Sigmoid colon (tissue), 7 donors: ENCODE data around the gene ELOB. TPM values are rescaled to one million over a fixed set of nuclear protein-coding genes. Genes with fewer than 3 reads are reported as not detected.

Experiments used
- DNase-seq: peaks from one replicate; pipeline ENCODE4 v3.0.0-alpha.2; 2019
- H3K27ac ChIP-seq, 4 donors: fragments of 200-600 bp; sonication (generic); one replicate each; pipeline ENCODE4 v1.5.1; 2016 to 2019; ENCODE audit warnings: mild to moderate bottlenecking in 1 of 4
- H3K27me3 ChIP-seq, 3 donors: fragments of 200-600 bp; sonication (generic); one replicate each; pipeline ENCODE4 v1.5.1; 2019; ENCODE audit warnings: mild to moderate bottlenecking in 1 of 3
- H3K36me3 ChIP-seq, 4 donors: fragments of 200-600 bp; sonication (generic); one replicate each; pipeline ENCODE4 v1.5.1; 2016 to 2019
- H3K4me1 ChIP-seq, 4 donors: fragments of 200-600 bp; sonication (generic); one replicate each; pipeline ENCODE4 v1.5.1; 2017 to 2019
- H3K4me3 ChIP-seq, 4 donors: fragments of 200-600 bp; sonication (generic); one replicate each; pipeline ENCODE4 v1.5.1; 2017 to 2019; ENCODE audit warnings: mild to moderate bottlenecking in 2 of 4, moderate library complexity in 1 of 4
- H3K9me3 ChIP-seq, 4 donors: fragments of 200-600 bp in 3 of 4; sonication (generic) in 3 of 4; one replicate each; pipeline versions ENCODE4 v1.5.1 to v1.6.1; 2013 to 2019
- EP300 ChIP-seq, 4 donors: sonication (generic); formaldehyde crosslinking; IDR thresholded peaks; one replicate each; pipeline ENCODE4 v1.6.1; 2017; ENCODE audit warnings: antibody characterized with exemption in 4 of 4
- POLR2A ChIP-seq, 2 donors: fragments of 450-650 bp; IDR thresholded peaks; one replicate each; pipeline ENCODE4 v1.6.1; 2016; ENCODE audit warnings: antibody characterized with exemption in 2 of 2, mild to moderate bottlenecking in 2 of 2, moderate library complexity in 2 of 2
- POLR2AphosphoS5 ChIP-seq, 4 donors: sonication (generic); formaldehyde crosslinking; IDR thresholded peaks; one replicate each; pipeline ENCODE4 v1.6.1; 2017; ENCODE audit warnings: antibody characterized with exemption in 4 of 4
- WGBS, 2 donors: extraction: QIAGEN DNeasy Blood & Tissue Kit; methylation state at CpG; one replicate each; pipeline ENCODE4 v1.1.7; 2013; 5-methylcytosine and 5-hydroxymethylcytosine counted together
- intact Hi-C: fragments of 100-400 bp; cut with DNase I; formaldehyde crosslinking; loops from one replicate; pipeline ENCODE4 v1.15.1; 2023
- polyA plus RNA-seq, 3 donors: library from polyadenylated mRNA; stranded (reverse); fragments of 200-250 nt; gene quantifications; one replicate each; pipeline ENCODE4 v1.2.3, GENCODE V29; 2013
- total RNA-seq, 4 donors: library from RNA; depleted of rRNA; stranded (reverse); fragments of >200 nt; gene quantifications; one replicate each; pipeline ENCODE4 v1.1.0, GENCODE V29; 2016
- TF ChIP-seq, protein P1 (sequence below), 4 experiments: fragments of 450-650 bp in 3 of 4; fragments of 200-600 bp in 1 of 4; IDR thresholded peaks; one replicate each; pipeline ENCODE4 v1.5.1; 2016 to 2019; ENCODE audit warnings: antibody characterized with exemption in 4 of 4, mild to moderate bottlenecking in 3 of 4, moderate library complexity in 2 of 4
- donor health status: healthy with polysubstance abuse.
- donor health status: Bipolar disorder and iron deficiency.
- donor health status: healthy.

The ELOB gene
- total and polyA plus RNA-seq, 7 donors = 329 to 1,166 (median 475) TPM

DNA sequence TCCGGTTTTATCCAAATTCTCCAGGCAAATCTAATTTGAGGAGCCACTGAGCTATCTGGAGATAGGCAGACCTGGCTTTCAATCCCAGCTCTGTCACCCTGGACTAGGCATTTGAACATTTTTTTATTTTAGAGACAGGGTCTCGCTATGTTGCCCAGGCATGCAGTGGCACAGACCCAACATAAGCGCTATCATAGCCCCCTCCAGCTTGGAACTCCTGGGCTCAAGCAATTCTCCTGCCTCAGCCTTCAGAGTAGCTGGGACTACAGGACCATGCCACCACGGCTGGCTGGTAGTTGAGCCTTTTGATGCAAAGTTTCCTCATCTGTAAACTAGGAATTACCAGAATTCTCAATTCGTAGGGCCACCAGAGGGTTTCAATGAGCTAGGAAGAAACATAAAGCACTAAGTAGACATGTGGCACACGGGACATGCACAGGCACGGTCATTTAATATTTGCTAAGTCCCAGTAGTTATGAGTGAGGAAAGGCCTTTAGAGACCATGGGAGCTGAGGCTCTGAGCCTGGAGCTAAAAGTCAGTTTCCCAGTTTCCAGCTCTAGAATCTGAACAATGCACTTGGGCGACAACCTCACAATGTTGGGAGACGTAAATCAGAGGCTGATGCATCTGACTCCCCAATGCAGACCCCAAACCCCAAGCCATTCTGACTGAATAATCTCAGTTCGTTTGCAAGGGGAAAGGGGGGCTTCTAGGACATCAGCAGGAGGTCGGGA lies 1.1 kb downstream of the ELOB start:
- peaks cover 4 to 33% (median 26%) of the 10 kb centered on the region in 4 donors for H3K4me1 ChIP-seq
- peak; percentile 30 for DNase-seq
- intact Hi-C loops = loop anchor here (1.0 to 10.0 kb wide), 4 partner anchors 23 to 379 kb away; partner anchors contain the start of genes CEMP1 and KCTD5
- peak overlapping the region; percentile 93 to 100 (median 98) for H3K27ac ChIP-seq
- peaks cover 12 to 46% (median 24%) of the 10 kb centered on the region in 4 donors for H3K36me3 ChIP-seq
- TF ChIP-seq POLR2A (IDR thresholded peaks at IDR 0.05) = no peak
- H3K9me3 ChIP-seq = no peaks in the 10 kb centered on the region
- 38 to 57% methylated on average over 11 of the region's 11 CpGs for WGBS, 2 donors
- peak overlapping the region; percentile 68 to 94 (median 88) for H3K4me3 ChIP-seq
- H3K27me3 ChIP-seq = no peaks in the 10 kb centered on the region

DNA sequence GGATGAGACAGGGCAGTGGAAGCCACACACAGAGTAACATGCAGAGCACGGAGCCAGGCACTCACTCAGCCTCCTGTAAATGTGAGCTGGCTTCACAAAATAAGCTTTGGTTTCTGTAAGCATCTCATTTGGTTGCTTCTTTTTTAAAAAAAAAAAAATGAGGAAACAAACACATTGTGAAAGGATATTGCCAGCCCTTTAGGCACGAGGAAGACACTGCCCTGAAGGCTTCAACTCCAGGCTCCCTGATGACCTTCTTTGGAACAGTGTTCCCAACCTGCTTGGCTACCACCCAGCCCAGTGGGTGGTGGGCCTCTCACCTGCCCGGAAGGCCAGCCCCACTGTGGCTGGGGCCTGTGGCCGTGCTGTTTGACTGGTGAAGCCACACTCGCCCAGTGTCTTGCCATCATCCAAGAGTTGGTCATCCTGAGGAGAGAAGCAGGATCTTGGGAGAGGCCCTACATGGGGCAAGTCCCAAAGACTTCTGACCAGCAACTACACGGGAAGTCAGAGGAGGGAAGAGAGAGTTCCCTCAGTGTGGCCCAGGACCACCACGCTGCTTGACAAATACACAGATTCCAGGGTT lies 1.9 kb downstream of the ELOB start:
- Histone ChIP-seq H3K9me3 (no peaks in the 10 kb centered on the region), H3K27ac (peak overlapping the region in 1 of 4 donors; percentile 93), H3K36me3 (peaks cover 19 to 53% (median 31%) of the 10 kb centered on the region in 4 donors), H3K4me3 (peak overlapping the region in 1 of 4 donors; percentile 68), H3K27me3 (no peaks in the 10 kb centered on the region), H3K4me1 (peaks cover 4 to 33% (median 26%) of the 10 kb centered on the region in 4 donors)
- no peak for DNase-seq
- TF ChIP-seq, protein P1, sequence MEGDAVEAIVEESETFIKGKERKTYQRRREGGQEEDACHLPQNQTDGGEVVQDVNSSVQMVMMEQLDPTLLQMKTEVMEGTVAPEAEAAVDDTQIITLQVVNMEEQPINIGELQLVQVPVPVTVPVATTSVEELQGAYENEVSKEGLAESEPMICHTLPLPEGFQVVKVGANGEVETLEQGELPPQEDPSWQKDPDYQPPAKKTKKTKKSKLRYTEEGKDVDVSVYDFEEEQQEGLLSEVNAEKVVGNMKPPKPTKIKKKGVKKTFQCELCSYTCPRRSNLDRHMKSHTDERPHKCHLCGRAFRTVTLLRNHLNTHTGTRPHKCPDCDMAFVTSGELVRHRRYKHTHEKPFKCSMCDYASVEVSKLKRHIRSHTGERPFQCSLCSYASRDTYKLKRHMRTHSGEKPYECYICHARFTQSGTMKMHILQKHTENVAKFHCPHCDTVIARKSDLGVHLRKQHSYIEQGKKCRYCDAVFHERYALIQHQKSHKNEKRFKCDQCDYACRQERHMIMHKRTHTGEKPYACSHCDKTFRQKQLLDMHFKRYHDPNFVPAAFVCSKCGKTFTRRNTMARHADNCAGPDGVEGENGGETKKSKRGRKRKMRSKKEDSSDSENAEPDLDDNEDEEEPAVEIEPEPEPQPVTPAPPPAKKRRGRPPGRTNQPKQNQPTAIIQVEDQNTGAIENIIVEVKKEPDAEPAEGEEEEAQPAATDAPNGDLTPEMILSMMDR (IDR thresholded peaks at IDR 0.05) = no peak
- TF ChIP-seq EP300 (IDR thresholded peaks at IDR 0.05) = no peak
- no peak for TF ChIP-seq POLR2AphosphoS5 (IDR thresholded peaks at IDR 0.05)
- intact Hi-C loops = loop anchor here (5.0 to 10.0 kb wide), 3 partner anchors 93 to 380 kb away; partner anchors contain the start of genes CEMP1 and KCTD5
- WGBS, 2 donors = 78 to 84% methylated on average over 7 of the region's 7 CpGs

DNA sequence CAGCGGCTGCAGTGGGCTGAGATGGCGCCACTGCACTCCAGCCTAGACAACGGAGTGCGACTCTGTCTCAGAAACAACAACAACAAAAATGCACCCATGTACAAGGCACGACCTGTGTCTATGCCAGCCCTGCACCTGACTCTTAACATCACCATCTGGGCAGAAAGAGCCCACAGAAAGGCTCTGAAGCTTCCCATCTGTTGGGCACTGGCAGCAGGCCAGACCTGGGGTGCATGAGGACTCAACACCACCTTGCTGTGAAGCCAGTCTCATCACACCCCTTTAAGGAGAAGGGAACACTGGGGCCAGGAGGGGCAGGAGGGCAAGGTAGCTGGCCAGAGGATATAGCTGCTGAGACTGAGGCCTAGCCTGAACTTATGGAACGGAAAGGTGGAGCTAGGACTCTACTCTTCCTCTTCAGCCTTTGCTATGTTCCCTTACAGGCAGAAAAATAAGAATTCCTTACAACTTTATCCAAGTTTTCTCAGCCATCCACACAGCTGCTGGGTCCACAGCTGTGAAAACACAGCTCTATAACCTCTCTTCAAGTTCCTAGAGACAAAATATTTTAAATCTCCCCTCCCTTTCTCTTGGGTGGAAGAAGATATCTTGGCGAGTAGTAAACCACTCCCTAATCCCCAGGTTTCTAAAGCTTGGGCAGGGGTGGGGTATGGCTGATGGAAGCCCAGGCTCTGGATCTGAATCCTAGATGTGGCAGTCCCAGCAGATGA lies 2.8 kb downstream of the ELOB start:
- WGBS, 2 donors = 72 to 85% methylated on average over 7 of the region's 7 CpGs
- no peak for DNase-seq
- H3K4me3 ChIP-seq = no peak overlapping the region
- H3K36me3 ChIP-seq = peaks cover 27 to 62% (median 40%) of the 10 kb centered on the region in 4 donors
- peaks cover 4 to 33% (median 26%) of the 10 kb centered on the region in 4 donors for H3K4me1 ChIP-seq
- no peak for TF ChIP-seq POLR2A (IDR thresholded peaks at IDR 0.05)
- no peak for TF ChIP-seq EP300 (IDR thresholded peaks at IDR 0.05)
- TF ChIP-seq POLR2AphosphoS5 (IDR thresholded peaks at IDR 0.05) = no peak
- TF ChIP-seq, protein P1 (IDR thresholded peaks at IDR 0.05) = no peak
- H3K9me3 ChIP-seq = no peaks in the 10 kb centered on the region
- no peak overlapping the region for H3K27ac ChIP-seq
- H3K27me3 ChIP-seq = no peaks in the 10 kb centered on the region
- intact Hi-C loops = loop anchor here (10.0 kb wide), 1 partner anchor 380 kb away; no protein-coding TSS in a partner anchor

DNA sequence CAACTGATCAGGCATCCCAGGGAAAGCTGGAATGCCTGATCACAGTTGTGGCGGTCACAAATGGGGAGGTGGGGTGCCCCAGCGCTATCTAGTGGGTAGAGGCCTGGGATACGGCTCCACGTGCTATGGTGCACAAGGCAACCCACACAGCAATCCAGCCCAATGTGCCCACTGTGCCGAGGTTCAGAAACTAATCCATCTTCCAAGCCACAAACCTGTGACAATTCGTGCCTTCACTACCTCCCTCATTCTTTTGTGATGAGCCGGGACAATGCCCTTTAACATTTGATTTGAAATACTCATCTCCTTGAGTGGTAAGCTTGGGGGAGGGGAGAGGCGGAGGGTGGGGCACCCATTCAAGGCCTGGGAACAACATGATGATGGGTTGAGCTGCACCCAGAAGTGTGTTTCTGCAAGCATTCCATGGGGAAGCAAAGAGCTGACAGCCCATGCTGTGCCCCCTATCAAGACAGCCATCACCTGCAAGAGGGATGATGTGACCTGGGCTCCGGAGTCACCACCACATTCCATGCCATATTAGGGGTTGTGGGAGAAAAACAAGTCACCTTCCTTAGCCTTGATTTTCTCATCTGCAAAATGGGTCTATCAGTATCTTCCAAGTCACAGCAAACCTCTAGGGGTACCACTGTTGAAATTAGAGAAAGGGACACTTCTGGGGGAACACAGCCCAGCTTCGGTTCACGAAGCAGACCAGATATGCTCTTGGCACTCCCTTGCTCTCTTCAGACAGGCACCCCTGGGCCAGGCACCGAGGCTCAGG lies 3.7 kb downstream of the ELOB start:
- H3K4me1 ChIP-seq = peaks cover 4 to 26% (median 21%) of the 10 kb centered on the region in 4 donors
- H3K36me3 ChIP-seq = peaks cover 36 to 71% (median 50%) of the 10 kb centered on the region in 4 donors

More for the DNA sequence above, 3.7 kb downstream of the ELOB start:
- DNase-seq = no peak
- H3K27me3 ChIP-seq = no peaks in the 10 kb centered on the region
- WGBS, 2 donors = 86% methylated on average over 12 of the region's 12 CpGs
- H3K4me3 ChIP-seq = no peak overlapping the region
- no peak for TF ChIP-seq EP300 (IDR thresholded peaks at IDR 0.05)
- no peak for TF ChIP-seq POLR2AphosphoS5 (IDR thresholded peaks at IDR 0.05)
- TF ChIP-seq, protein P1 (IDR thresholded peaks at IDR 0.05) = no peak
- no peak for TF ChIP-seq POLR2A (IDR thresholded peaks at IDR 0.05)
- no peaks in the 10 kb centered on the region for H3K9me3 ChIP-seq
- intact Hi-C loops = loop anchor here (10.0 kb wide), 1 partner anchor 381 kb away; no protein-coding TSS in a partner anchor
- H3K27ac ChIP-seq = peak overlapping the region in 1 of 4 donors; percentile 44
